ENCODE measurements around the gene KSR1. TPM values are rescaled to one million over a fixed set of nuclear protein-coding genes. Genes with fewer than 3 reads are reported as not detected.

The KSR1 gene
- total and polyA plus RNA-seq, 10 of the 15 experiments (the other 5 are each of a cell fraction or from before 2014, with no cell fraction given): 0.97 to 66.6 (median 22.9) TPM

DNA sequence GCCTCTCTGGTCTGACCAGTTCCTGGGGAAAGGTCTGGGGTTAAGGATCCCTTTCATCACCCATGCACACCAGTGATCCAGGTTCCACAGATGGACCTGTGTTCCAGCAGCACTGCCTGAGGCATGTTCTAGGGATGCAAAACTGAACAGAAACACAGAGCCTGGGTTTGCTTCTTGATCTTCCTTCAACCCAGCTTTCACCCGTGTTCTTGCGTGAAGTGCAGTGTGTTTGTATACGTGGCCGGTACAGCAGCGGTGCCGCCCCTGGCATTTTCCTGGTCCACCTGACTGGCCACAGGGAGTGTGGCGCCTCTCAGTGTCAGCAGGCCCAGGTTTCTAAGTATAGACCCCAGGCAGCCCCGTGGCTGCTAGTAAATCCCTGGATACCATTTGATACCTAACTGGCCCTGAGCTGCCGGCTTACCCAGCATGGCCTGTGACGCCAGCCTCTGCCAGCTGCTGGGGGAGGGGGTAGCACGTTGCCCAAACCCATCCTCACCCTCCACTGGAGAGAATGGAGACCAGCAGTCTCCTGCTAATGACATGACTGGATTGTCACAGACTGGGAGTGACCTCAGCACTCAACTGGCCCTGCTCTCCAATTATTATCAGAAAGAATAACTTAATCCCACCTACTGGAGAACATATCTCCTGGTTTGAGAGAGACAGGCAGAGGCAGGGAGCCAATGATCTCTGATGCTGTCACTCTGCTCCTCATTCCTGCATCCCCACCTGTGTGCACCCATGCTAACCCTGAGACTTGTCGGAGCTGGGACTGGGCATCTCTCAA lies 115.5 kb downstream of the KSR1 start:
- Histone ChIP-seq H3K27ac (ENCODE audit: control insufficient read depth, insufficient read depth) (no peak overlapping the region), H2AFZ (ENCODE audit: control insufficient read depth, low read depth, low read length) (no peak overlapping the region), H3K9me3 (replicated peaks; ENCODE audit: control insufficient read depth, insufficient read depth, low read length) (no peaks in the 10 kb centered on the region), H3K9ac (ENCODE audit: control insufficient read depth, insufficient read depth, low read length) (no peak overlapping the region), H3K4me1 (ENCODE audit: control insufficient read depth, insufficient read depth, low read length) (no peaks in the 10 kb centered on the region), H3K4me2 (ENCODE audit: control insufficient read depth, insufficient read depth) (no peak overlapping the region), H3K36me3 (ENCODE audit: control insufficient read depth in 2 of 2, insufficient read depth in 2 of 2, low read length in 1 of 2) (peaks cover 0 to 12% of the 10 kb centered on the region in 2 experiments; a peak in 3 of 4 replicates), H3K79me2 (ENCODE audit: control insufficient read depth, insufficient read depth, low read length) (no peaks in the 10 kb centered on the region; the same call in 1 of the 2 replicates), H3K4me3 (no peak overlapping the region), H3K27me3 (replicated peaks in 1 of 2; ENCODE audit: control insufficient read depth in 2 of 2, insufficient read depth in 2 of 2, low read length in 1 of 2) (no peaks in the 10 kb centered on the region), H4K20me1 (ENCODE audit: control insufficient read depth, insufficient read depth) (no peaks in the 10 kb centered on the region; the same call in 1 of the 2 replicates)
- FAIRE-seq (no peak), ATAC-seq (no peak), DNase-seq (ENCODE audit: low read depth, low spot score) (no peak)
- no TSS peak for BruUV-seq (replicated peaks)
- RAD21 ChIA-PET (ENCODE audit: unreplicated experiment): no interaction called here
- 93% methylated on average over 12 of the region's 12 CpGs for WGBS (ENCODE audit: insufficient coverage, insufficient replicate concordance, low lambda C conversion rate, missing lambda C conversion rate)
- CTCF ChIA-PET: interaction anchor here (0.9 to 4.1 kb wide), 2 partner anchors 19 to 29 kb away, joined by 3 to 34 read pairs; no protein-coding TSS in a partner anchor
- in situ Hi-C loops (cut with MboI) (no loop called here), intact Hi-C loops (cut with micrococcal nuclease; ENCODE audit: unreplicated experiment) (no loop called here)
- SMC1A ChIA-PET (ENCODE audit: uncharacterized antibody, unreplicated experiment): interaction anchor here (2.6 kb wide), 1 partner anchor 28 kb away, joined by 9 read pairs; no protein-coding TSS in a partner anchor
- POLR2A ChIA-PET: no interaction called here
- TF ChIP-seq, protein P1, sequence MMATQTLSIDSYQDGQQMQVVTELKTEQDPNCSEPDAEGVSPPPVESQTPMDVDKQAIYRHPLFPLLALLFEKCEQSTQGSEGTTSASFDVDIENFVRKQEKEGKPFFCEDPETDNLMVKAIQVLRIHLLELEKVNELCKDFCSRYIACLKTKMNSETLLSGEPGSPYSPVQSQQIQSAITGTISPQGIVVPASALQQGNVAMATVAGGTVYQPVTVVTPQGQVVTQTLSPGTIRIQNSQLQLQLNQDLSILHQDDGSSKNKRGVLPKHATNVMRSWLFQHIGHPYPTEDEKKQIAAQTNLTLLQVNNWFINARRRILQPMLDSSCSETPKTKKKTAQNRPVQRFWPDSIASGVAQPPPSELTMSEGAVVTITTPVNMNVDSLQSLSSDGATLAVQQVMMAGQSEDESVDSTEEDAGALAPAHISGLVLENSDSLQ (IDR thresholded peaks at IDR 0.05): no peak
- TF ChIP-seq MTA2 (IDR thresholded peaks at IDR 0.05; ENCODE audit: low read depth): no peak
- no peak for TF ChIP-seq RCOR1 (conservative IDR thresholded peaks at IDR 0.05; ENCODE audit: low read depth, low read length)
- TF ChIP-seq CBX5 (IDR thresholded peaks at IDR 0.05; ENCODE audit: low read depth): no peak
- no peak for TF ChIP-seq NR2F1 (conservative IDR thresholded peaks at IDR 0.05)
- TF ChIP-seq, protein P2, sequence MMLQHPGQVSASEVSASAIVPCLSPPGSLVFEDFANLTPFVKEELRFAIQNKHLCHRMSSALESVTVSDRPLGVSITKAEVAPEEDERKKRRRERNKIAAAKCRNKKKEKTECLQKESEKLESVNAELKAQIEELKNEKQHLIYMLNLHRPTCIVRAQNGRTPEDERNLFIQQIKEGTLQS (IDR thresholded peaks at IDR 0.05; ENCODE audit: borderline replicate concordance, extremely low read depth, low read depth, low read length): no peak
- TF ChIP-seq, protein P3, sequence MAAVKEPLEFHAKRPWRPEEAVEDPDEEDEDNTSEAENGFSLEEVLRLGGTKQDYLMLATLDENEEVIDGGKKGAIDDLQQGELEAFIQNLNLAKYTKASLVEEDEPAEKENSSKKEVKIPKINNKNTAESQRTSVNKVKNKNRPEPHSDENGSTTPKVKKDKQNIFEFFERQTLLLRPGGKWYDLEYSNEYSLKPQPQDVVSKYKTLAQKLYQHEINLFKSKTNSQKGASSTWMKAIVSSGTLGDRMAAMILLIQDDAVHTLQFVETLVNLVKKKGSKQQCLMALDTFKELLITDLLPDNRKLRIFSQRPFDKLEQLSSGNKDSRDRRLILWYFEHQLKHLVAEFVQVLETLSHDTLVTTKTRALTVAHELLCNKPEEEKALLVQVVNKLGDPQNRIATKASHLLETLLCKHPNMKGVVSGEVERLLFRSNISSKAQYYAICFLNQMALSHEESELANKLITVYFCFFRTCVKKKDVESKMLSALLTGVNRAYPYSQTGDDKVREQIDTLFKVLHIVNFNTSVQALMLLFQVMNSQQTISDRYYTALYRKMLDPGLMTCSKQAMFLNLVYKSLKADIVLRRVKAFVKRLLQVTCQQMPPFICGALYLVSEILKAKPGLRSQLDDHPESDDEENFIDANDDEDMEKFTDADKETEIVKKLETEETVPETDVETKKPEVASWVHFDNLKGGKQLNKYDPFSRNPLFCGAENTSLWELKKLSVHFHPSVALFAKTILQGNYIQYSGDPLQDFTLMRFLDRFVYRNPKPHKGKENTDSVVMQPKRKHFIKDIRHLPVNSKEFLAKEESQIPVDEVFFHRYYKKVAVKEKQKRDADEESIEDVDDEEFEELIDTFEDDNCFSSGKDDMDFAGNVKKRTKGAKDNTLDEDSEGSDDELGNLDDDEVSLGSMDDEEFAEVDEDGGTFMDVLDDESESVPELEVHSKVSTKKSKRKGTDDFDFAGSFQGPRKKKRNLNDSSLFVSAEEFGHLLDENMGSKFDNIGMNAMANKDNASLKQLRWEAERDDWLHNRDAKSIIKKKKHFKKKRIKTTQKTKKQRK (IDR thresholded peaks at IDR 0.05; ENCODE audit: low read depth, low read length): no peak
- TF ChIP-seq, protein P4, sequence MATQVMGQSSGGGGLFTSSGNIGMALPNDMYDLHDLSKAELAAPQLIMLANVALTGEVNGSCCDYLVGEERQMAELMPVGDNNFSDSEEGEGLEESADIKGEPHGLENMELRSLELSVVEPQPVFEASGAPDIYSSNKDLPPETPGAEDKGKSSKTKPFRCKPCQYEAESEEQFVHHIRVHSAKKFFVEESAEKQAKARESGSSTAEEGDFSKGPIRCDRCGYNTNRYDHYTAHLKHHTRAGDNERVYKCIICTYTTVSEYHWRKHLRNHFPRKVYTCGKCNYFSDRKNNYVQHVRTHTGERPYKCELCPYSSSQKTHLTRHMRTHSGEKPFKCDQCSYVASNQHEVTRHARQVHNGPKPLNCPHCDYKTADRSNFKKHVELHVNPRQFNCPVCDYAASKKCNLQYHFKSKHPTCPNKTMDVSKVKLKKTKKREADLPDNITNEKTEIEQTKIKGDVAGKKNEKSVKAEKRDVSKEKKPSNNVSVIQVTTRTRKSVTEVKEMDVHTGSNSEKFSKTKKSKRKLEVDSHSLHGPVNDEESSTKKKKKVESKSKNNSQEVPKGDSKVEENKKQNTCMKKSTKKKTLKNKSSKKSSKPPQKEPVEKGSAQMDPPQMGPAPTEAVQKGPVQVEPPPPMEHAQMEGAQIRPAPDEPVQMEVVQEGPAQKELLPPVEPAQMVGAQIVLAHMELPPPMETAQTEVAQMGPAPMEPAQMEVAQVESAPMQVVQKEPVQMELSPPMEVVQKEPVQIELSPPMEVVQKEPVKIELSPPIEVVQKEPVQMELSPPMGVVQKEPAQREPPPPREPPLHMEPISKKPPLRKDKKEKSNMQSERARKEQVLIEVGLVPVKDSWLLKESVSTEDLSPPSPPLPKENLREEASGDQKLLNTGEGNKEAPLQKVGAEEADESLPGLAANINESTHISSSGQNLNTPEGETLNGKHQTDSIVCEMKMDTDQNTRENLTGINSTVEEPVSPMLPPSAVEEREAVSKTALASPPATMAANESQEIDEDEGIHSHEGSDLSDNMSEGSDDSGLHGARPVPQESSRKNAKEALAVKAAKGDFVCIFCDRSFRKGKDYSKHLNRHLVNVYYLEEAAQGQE (IDR thresholded peaks at IDR 0.05; ENCODE audit: low read depth, low read length): no peak
- no peak for TF ChIP-seq EZH2 (IDR thresholded peaks at IDR 0.05; ENCODE audit: borderline replicate concordance, control insufficient read depth, low read depth, low read length)
- TF ChIP-seq LARP7 (IDR thresholded peaks at IDR 0.05): no peak
- TF ChIP-seq SRF (IDR thresholded peaks at IDR 0.05; ENCODE audit: low read depth in 2 of 2, low read length in 2 of 2): no peak
- TF ChIP-seq, protein P5, sequence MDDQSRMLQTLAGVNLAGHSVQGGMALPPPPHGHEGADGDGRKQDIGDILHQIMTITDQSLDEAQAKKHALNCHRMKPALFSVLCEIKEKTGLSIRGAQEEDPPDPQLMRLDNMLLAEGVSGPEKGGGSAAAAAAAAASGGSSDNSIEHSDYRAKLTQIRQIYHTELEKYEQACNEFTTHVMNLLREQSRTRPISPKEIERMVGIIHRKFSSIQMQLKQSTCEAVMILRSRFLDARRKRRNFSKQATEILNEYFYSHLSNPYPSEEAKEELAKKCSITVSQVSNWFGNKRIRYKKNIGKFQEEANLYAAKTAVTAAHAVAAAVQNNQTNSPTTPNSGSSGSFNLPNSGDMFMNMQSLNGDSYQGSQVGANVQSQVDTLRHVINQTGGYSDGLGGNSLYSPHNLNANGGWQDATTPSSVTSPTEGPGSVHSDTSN (IDR thresholded peaks at IDR 0.05; ENCODE audit: insufficient replicate concordance, low read depth, low read length): no peak
- TF ChIP-seq KAT2A (conservative IDR thresholded peaks at IDR 0.05; ENCODE audit: control insufficient read depth, low read depth, low read length): no peak

Data from GM12878 (cell line).